GM18867 (cell line): ENCODE measurements around the gene TVP23A.
A peak's percentile ranks its signal among the peaks of the same experiment; 100 is the strongest.
"Not testable (repeated sequence)": the region's sequence is repeated elsewhere in the genome, so short reads cannot be mapped to it uniquely, and the experiment has no call there.

Experiments
- ATAC-seq: cut with Tn5 transposase; IDR thresholded peaks from one replicate; pipeline ENCODE4 v1.9.1; 2021; ENCODE audit warnings: mild to moderate bottlenecking, moderate library complexity; ENCODE audit not compliant: unreplicated experiment

Gene TVP23A

GRCh38 chr16:10806698-10807097 is 11.9 kb downstream of the TVP23A start:
- no peak for ATAC-seq

GRCh38 chr16:10805334-10805733 is 13.3 kb downstream of the TVP23A start:
- no peak for ATAC-seq

GRCh38 chr16:10799736-10800135 is 18.9 kb downstream of the TVP23A start:
- ATAC-seq = no peak

GRCh38 chr16:10791048-10791447 is 27.5 kb downstream of the TVP23A start:
- peak; percentile 46 for ATAC-seq

GRCh38 chr16:10788630-10789029 is 30.0 kb downstream of the TVP23A start:
- not testable (repeated sequence) for ATAC-seq

- no peak for ATAC-seq
Measured at GRCh38 chr16:10787304-10787703, 31.3 kb downstream of the TVP23A start.

- ATAC-seq = no peak
Measured at GRCh38 chr16:10782628-10783027, 36.0 kb downstream of the TVP23A start.

GRCh38 chr16:10780628-10781027 is 38.0 kb downstream of the TVP23A start:
- no peak for ATAC-seq

GRCh38 chr16:10779908-10780307 is 38.7 kb downstream of the TVP23A start:
- ATAC-seq = not testable (repeated sequence)

GRCh38 chr16:10777356-10777755 is 41.2 kb downstream of the TVP23A start:
- ATAC-seq = no peak

GRCh38 chr16:10776923-10777322 is 41.7 kb downstream of the TVP23A start:
- not testable (repeated sequence) for ATAC-seq

GRCh38 chr16:10776280-10776679 is 42.3 kb downstream of the TVP23A start:
- ATAC-seq = peak; percentile 89

GRCh38 chr16:10770907-10771306 is 47.7 kb downstream of the TVP23A start:
- no peak for ATAC-seq

GRCh38 chr16:10769381-10769780 is 49.2 kb downstream of the TVP23A start:
- no peak for ATAC-seq

GRCh38 chr16:10767127-10767526 is 51.5 kb downstream of the TVP23A start:
- ATAC-seq = no peak

GRCh38 chr16:10765772-10766171 is 52.8 kb downstream of the TVP23A start:
- ATAC-seq = peak; percentile 61

- ATAC-seq = no peak
Measured at GRCh38 chr16:10763456-10763855, 55.1 kb downstream of the TVP23A start.

GRCh38 chr16:10762336-10763016 is 56.1 kb downstream of the TVP23A start:
- ATAC-seq = no peak

- ATAC-seq = no peak
Measured at GRCh38 chr16:10761373-10761772, 57.2 kb downstream of the TVP23A start.

GRCh38 chr16:10760858-10761257 is 57.7 kb downstream of the TVP23A start:
- ATAC-seq = no peak

- no peak for ATAC-seq
Measured at GRCh38 chr16:10756574-10756973, 62.0 kb downstream of the TVP23A start.

GRCh38 chr16:10754941-10755340 is 63.7 kb downstream of the TVP23A start:
- no peak for ATAC-seq

- ATAC-seq = no peak
Measured at GRCh38 chr16:10753670-10754069, 64.9 kb downstream of the TVP23A start.
